Measurements from ENCODE around the gene RIGI. TPM values are rescaled to one million over a fixed set of nuclear protein-coding genes. Genes with fewer than 3 reads are reported as not detected.

The RIGI gene
- total RNA-seq, 1 experiment from 2014 or later = 7.9 TPM

GRCh38 chr9:32487981-32488380 lies 38.0 kb downstream of the RIGI start:
- H3K36me3 Mint-ChIP-seq (ENCODE audit: insufficient read depth, unreplicated experiment) = peaks cover 8% of the 10 kb centered on the region
- BruUV-seq (replicated peaks) = no TSS peak
- Histone ChIP-seq H3K27me3 (replicated peaks; ENCODE audit: control insufficient read depth, insufficient read depth, low read length) (no peaks in the 10 kb centered on the region), H3K4me1 (peaks cover 10% of the 10 kb centered on the region), H3K36me3 (ENCODE audit: control insufficient read depth, insufficient read depth, low read length) (no peaks in the 10 kb centered on the region), H3K4me3 (ENCODE audit: low read depth, low read length) (no peak overlapping the region), H3K9me3 (no peaks in the 10 kb centered on the region)
- DNase-seq = no peak
- H3K27ac Mint-ChIP-seq (ENCODE audit: unreplicated experiment) = no peak overlapping the region
- no peaks in the 10 kb centered on the region for H3K4me1 Mint-ChIP-seq (ENCODE audit: low read depth, unreplicated experiment)
- intact Hi-C loops (cut with micrococcal nuclease; ENCODE audit: unreplicated experiment) = no loop called here
- CTCF ChIA-PET = no interaction called here
- POLR2A ChIA-PET = no interaction called here
- TF ChIP-seq CTCF (IDR thresholded peaks at IDR 0.05; ENCODE audit: insufficient read depth in 1 of 2, low read depth in 1 of 2, low read length in 1 of 2, severe bottlenecking in 1 of 2, unreplicated experiment in 1 of 2) = no peak
- no peaks in the 10 kb centered on the region for H3K9me3 Mint-ChIP-seq (ENCODE audit: unreplicated experiment)
- H3K27me3 Mint-ChIP-seq (ENCODE audit: insufficient read depth, unreplicated experiment) = no peaks in the 10 kb centered on the region
- H3K4me3 Mint-ChIP-seq (ENCODE audit: unreplicated experiment) = no peak overlapping the region

- H3K4me3 ChIP-seq (ENCODE audit: low read depth, low read length) = no peak overlapping the region
- intact Hi-C loops (cut with micrococcal nuclease; ENCODE audit: unreplicated experiment) = no loop called here
- H3K4me1 ChIP-seq = peaks cover 10% of the 10 kb centered on the region
- no peaks in the 10 kb centered on the region for H3K9me3 ChIP-seq
- Mint-ChIP-seq H3K27me3 (ENCODE audit: insufficient read depth, unreplicated experiment) (no peaks in the 10 kb centered on the region), H3K27ac (ENCODE audit: unreplicated experiment) (no peak overlapping the region), H3K36me3 (ENCODE audit: insufficient read depth, unreplicated experiment) (peaks cover 11% of the 10 kb centered on the region), H3K4me1 (ENCODE audit: low read depth, unreplicated experiment) (no peaks in the 10 kb centered on the region), H3K4me3 (ENCODE audit: unreplicated experiment) (no peak overlapping the region), H3K9me3 (ENCODE audit: unreplicated experiment) (no peaks in the 10 kb centered on the region)
- no TSS peak for BruUV-seq (replicated peaks)
- DNase-seq = no peak
- POLR2A ChIA-PET = no interaction called here
- TF ChIP-seq CTCF (IDR thresholded peaks at IDR 0.05; ENCODE audit: insufficient read depth in 1 of 2, low read depth in 1 of 2, low read length in 1 of 2, severe bottlenecking in 1 of 2, unreplicated experiment in 1 of 2) = no peak
- H3K27me3 ChIP-seq (replicated peaks; ENCODE audit: control insufficient read depth, insufficient read depth, low read length) = no peaks in the 10 kb centered on the region
- H3K36me3 ChIP-seq (ENCODE audit: control insufficient read depth, insufficient read depth, low read length) = no peaks in the 10 kb centered on the region
- CTCF ChIA-PET = interaction anchor here (1.1 kb wide), 1 partner anchor 108 kb away, joined by 3 read pairs; no protein-coding TSS in a partner anchor
Observed at GRCh38 chr9:32486839-32487562, 39.0 kb downstream of the RIGI start.

- TF ChIP-seq CTCF (IDR thresholded peaks at IDR 0.05; ENCODE audit: insufficient read depth in 1 of 2, low read depth in 1 of 2, low read length in 1 of 2, severe bottlenecking in 1 of 2, unreplicated experiment in 1 of 2) = no peak
- Mint-ChIP-seq H3K9me3 (ENCODE audit: unreplicated experiment) (no peaks in the 10 kb centered on the region), H3K4me3 (ENCODE audit: unreplicated experiment) (no peak overlapping the region), H3K27me3 (ENCODE audit: insufficient read depth, unreplicated experiment) (no peaks in the 10 kb centered on the region), H3K4me1 (ENCODE audit: low read depth, unreplicated experiment) (no peaks in the 10 kb centered on the region), H3K27ac (ENCODE audit: unreplicated experiment) (no peak overlapping the region), H3K36me3 (ENCODE audit: insufficient read depth, unreplicated experiment) (peaks cover 26% of the 10 kb centered on the region)
- no TSS peak for BruUV-seq (replicated peaks)
- Histone ChIP-seq H3K4me1 (peaks cover 10% of the 10 kb centered on the region), H3K4me3 (ENCODE audit: low read depth, low read length) (no peak overlapping the region), H3K27me3 (replicated peaks; ENCODE audit: control insufficient read depth, insufficient read depth, low read length) (no peaks in the 10 kb centered on the region), H3K9me3 (no peaks in the 10 kb centered on the region), H3K36me3 (ENCODE audit: control insufficient read depth, insufficient read depth, low read length) (no peaks in the 10 kb centered on the region)
- intact Hi-C loops (cut with micrococcal nuclease; ENCODE audit: unreplicated experiment) = no loop called here
- no peak for DNase-seq
- POLR2A ChIA-PET = no interaction called here
- CTCF ChIA-PET = no interaction called here
Observed at GRCh38 chr9:32483343-32483742, 42.7 kb downstream of the RIGI start.

Other genes with a start within 250 kb of the RIGI start
- 51.1 and 54.7 TPM in 2 replicates for gene ACO1, start 141.6 kb downstream of the RIGI start, total RNA-seq (2022)
- gene SMIM27, start 26.1 kb upstream of the RIGI start, total RNA-seq (2022) = 5.3 and 5.9 TPM in 2 replicates
- 13.9 and 14.6 TPM in 2 replicates for gene TOPORS, start 26.4 kb upstream of the RIGI start, total RNA-seq (2022)
- gene NDUFB6, start 47.0 kb upstream of the RIGI start, total RNA-seq (2022) = 71.9 and 74.6 TPM in 2 replicates
- gene TAF1L, start 109.5 kb upstream of the RIGI start, total RNA-seq (2022) = not detected in 2 replicates